ENCODE measurements around the gene DCAKD. TPM values are rescaled to one million over a fixed set of nuclear protein-coding genes. Genes with fewer than 3 reads are reported as not detected.

DCAKD gene
- total and polyA plus RNA-seq, 2 donors (not counting 3 experiments of a cell fraction or from before 2014, with no cell fraction given), result 30.8 to 36.5 TPM

DNA sequence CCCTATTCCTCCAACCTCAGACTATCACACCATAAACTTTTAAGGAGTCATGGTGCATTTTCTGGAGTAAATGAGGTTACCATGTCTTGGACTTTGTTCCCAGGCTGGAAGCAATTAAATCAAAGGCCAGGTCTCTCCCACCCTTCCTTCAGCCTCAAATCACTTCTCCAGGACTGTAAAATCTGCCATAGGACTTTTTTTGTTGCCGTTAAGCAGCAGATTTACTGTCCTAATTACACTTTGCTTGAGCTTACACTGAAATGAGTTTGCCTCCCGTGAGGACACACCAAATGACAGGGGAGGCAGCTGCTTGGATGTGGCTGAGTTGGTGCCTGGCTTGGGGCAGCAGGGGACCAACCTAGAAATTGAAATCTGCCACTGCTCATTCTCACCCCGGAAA is 14.7 kb downstream of the DCAKD start:
- Histone ChIP-seq H3K9me3 (replicated peaks; ENCODE audit: control insufficient read depth, insufficient read depth, low read length) (no peaks in the 10 kb centered on the region), H4K20me1 (replicated peaks; ENCODE audit: control insufficient read depth, extremely low read depth, insufficient read depth, low read length) (no peaks in the 10 kb centered on the region), H3K36me3 (ENCODE audit: control insufficient read depth in 2 of 2, extremely low read depth in 1 of 2, insufficient read depth in 2 of 2, low read length in 2 of 2) (peaks cover 0 to 4% of the 10 kb centered on the region in 2 experiments), H3K79me2 (ENCODE audit: control insufficient read depth, insufficient read depth, low read length) (no peaks in the 10 kb centered on the region), H3K4me1 (ENCODE audit: control insufficient read depth, extremely low read depth, insufficient read depth, low read length) (peaks cover under 1% of the 10 kb centered on the region), H3K4me2 (ENCODE audit: insufficient read depth, low read length) (no peak overlapping the region), H3K9me1 (replicated peaks; ENCODE audit: control insufficient read depth, extremely low read depth, insufficient read depth, low read length) (no peaks in the 10 kb centered on the region), H2AFZ (ENCODE audit: low read depth, low read length) (no peak overlapping the region), H3K9ac (replicated peaks; ENCODE audit: extremely low read depth, insufficient read depth, low read length) (no peak overlapping the region), H3K4me3 (replicated peaks in 1 of 3; ENCODE audit: insufficient read depth in 1 of 3, low read depth in 1 of 3, low read length in 3 of 3) (no peak overlapping the region), H3K27ac (ENCODE audit: insufficient read depth, low read depth, low read length) (no peak overlapping the region), H3K27me3 (ENCODE audit: control insufficient read depth in 2 of 2, insufficient read depth in 2 of 2, low read length in 2 of 2) (no peaks in the 10 kb centered on the region)
- DNase-seq (ENCODE audit: low read depth, low spot score), result no peak
- ChIA-PET CTCF (no interaction called here), POLR2A (no interaction called here)
- intact Hi-C loops (cut with micrococcal nuclease), result no loop called here
- TF ChIP-seq JUN (IDR thresholded peaks at IDR 0.05; ENCODE audit: borderline replicate concordance, insufficient read depth, insufficient read length, low read depth), result no peak
- TF ChIP-seq FOS (IDR thresholded peaks at IDR 0.05; ENCODE audit: borderline replicate concordance, insufficient read depth, low read length), result no peak
- no peak for TF ChIP-seq EZH2 (IDR thresholded peaks at IDR 0.05; ENCODE audit: borderline replicate concordance, low read depth, low read length, severe bottlenecking)
- TF ChIP-seq, protein P1, sequence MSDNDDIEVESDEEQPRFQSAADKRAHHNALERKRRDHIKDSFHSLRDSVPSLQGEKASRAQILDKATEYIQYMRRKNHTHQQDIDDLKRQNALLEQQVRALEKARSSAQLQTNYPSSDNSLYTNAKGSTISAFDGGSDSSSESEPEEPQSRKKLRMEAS (IDR thresholded peaks at IDR 0.05; ENCODE audit: insufficient read depth, insufficient read length), result no peak
- no peak for TF ChIP-seq POLR2A (IDR thresholded peaks at IDR 0.05; ENCODE audit: low read depth, low read length)
- no peak for TF ChIP-seq GATA2 (IDR thresholded peaks at IDR 0.05; ENCODE audit: insufficient read depth, insufficient read length, low read depth, low read length)
- no peak for TF ChIP-seq MYC (IDR thresholded peaks at IDR 0.05; ENCODE audit: low read depth, low read length)
- TF ChIP-seq POLR2AphosphoS5 (IDR thresholded peaks at IDR 0.05; ENCODE audit: insufficient read depth, low read depth, low read length), result no peak
- TF ChIP-seq, protein P2, sequence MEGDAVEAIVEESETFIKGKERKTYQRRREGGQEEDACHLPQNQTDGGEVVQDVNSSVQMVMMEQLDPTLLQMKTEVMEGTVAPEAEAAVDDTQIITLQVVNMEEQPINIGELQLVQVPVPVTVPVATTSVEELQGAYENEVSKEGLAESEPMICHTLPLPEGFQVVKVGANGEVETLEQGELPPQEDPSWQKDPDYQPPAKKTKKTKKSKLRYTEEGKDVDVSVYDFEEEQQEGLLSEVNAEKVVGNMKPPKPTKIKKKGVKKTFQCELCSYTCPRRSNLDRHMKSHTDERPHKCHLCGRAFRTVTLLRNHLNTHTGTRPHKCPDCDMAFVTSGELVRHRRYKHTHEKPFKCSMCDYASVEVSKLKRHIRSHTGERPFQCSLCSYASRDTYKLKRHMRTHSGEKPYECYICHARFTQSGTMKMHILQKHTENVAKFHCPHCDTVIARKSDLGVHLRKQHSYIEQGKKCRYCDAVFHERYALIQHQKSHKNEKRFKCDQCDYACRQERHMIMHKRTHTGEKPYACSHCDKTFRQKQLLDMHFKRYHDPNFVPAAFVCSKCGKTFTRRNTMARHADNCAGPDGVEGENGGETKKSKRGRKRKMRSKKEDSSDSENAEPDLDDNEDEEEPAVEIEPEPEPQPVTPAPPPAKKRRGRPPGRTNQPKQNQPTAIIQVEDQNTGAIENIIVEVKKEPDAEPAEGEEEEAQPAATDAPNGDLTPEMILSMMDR (IDR thresholded peaks at IDR 0.05; ENCODE audit: extremely low read depth in 1 of 2, insufficient read depth in 1 of 2, low read depth in 1 of 2, low read length in 2 of 2), result no peak
- dilution Hi-C loops (cut with MboI; ENCODE audit: extremely low pct_ligation_motif_present, low sequenced_read_pairs), result no loop called here
- no TSS peak for BruUV-seq (replicated peaks)
- no peak for FAIRE-seq
